Subcutaneous adipose tissue (tissue), 4 donors: ENCODE measurements around the gene IRAK4. TPM values are rescaled to one million over a fixed set of nuclear protein-coding genes. Genes with fewer than 3 reads are reported as not detected.

ENCODE experiments used
- total RNA-seq, 4 donors: library from RNA; depleted of rRNA; stranded (reverse); fragments of >200 nt; gene quantifications; one replicate each; pipeline ENCODE4 v1.1.0, GENCODE V29; 2016
- TF ChIP-seq, protein P1 (sequence below): fragments of 450-650 bp; IDR thresholded peaks from one replicate; pipeline ENCODE4 v1.5.1; 2016; ENCODE audit warnings: low read depth, mild to moderate bottlenecking, control low read depth, antibody characterized with exemption, moderate library complexity

IRAK4 gene
- total RNA-seq, 4 donors from 2014 or later: 32.8 to 57.3 (median 44.0) TPM

DNA sequence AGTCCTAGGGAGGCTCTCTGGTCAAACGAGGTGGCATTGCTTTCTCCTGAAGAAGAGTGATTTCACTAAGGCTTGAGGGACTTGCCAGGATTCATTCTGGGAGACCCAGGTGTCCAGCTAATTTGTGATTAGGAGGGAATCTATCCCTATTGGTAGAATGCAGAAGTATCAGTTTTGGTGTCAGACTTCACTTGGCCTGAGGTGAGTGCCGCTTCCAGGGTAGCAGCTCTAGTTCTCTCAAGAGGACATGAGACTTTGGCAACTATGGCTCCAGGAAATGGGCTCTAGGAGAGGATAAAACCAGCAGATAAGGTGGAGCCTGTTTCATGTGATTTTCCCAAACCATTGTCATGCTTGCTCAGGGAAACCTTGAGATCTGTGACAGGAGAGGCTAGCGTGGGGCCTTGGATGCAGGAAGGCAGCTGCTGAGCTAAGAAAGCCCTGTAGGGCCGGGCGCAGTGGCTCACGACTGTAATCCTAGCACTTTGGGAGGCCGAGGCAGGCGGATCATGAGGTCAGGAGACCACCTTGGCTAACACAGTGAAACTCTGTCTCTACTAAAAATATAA is 65.5 kb downstream of the IRAK4 start:
- TF ChIP-seq, protein P1, sequence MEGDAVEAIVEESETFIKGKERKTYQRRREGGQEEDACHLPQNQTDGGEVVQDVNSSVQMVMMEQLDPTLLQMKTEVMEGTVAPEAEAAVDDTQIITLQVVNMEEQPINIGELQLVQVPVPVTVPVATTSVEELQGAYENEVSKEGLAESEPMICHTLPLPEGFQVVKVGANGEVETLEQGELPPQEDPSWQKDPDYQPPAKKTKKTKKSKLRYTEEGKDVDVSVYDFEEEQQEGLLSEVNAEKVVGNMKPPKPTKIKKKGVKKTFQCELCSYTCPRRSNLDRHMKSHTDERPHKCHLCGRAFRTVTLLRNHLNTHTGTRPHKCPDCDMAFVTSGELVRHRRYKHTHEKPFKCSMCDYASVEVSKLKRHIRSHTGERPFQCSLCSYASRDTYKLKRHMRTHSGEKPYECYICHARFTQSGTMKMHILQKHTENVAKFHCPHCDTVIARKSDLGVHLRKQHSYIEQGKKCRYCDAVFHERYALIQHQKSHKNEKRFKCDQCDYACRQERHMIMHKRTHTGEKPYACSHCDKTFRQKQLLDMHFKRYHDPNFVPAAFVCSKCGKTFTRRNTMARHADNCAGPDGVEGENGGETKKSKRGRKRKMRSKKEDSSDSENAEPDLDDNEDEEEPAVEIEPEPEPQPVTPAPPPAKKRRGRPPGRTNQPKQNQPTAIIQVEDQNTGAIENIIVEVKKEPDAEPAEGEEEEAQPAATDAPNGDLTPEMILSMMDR: no peak

DNA sequence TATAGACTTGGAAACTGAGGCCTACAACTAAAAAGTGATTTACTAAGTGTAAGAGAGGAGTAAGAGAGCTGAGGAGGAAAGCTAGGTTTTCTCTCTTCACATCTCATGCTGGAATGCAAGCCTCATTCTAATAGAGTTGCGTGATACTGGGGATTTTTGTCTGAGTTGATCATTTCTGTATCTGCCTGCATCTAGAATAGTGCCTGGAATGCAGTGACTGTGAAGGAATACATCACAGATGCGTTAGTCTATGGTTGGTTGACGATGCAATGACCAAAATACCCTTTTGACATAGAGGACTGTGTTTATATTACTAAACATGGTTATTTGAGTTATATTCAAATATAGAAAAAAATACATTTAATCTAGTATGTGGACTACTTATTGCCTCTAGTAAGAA is 67.9 kb downstream of the IRAK4 start:
- TF ChIP-seq, protein P1: no peak

DNA sequence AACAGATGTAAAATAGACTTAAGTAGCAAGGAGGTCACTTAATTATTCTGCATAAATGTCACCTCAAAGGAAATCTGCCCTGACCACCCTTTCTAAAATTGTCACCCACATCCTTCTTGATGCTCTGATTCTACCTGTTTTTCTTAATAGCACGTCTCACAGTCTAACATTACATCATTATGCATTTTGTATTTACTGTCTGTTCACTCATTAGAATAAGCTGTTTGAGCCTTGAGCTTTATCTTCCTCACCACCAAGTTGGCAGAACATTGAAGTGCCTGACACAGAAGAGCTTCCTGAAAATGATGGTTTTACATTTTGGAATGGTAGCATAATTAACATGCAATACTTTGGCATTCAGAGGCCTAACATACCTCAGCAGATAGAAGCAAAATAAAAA is 68.3 kb downstream of the IRAK4 start:
- TF ChIP-seq, protein P1: no peak

- TF ChIP-seq, protein P1: no peak
Measured at GRCh38 chr12:43832463-43833168, 73.9 kb downstream of the IRAK4 start.

- TF ChIP-seq, protein P1: no peak
Measured at GRCh38 chr12:43835264-43835655, 76.5 kb downstream of the IRAK4 start.

DNA sequence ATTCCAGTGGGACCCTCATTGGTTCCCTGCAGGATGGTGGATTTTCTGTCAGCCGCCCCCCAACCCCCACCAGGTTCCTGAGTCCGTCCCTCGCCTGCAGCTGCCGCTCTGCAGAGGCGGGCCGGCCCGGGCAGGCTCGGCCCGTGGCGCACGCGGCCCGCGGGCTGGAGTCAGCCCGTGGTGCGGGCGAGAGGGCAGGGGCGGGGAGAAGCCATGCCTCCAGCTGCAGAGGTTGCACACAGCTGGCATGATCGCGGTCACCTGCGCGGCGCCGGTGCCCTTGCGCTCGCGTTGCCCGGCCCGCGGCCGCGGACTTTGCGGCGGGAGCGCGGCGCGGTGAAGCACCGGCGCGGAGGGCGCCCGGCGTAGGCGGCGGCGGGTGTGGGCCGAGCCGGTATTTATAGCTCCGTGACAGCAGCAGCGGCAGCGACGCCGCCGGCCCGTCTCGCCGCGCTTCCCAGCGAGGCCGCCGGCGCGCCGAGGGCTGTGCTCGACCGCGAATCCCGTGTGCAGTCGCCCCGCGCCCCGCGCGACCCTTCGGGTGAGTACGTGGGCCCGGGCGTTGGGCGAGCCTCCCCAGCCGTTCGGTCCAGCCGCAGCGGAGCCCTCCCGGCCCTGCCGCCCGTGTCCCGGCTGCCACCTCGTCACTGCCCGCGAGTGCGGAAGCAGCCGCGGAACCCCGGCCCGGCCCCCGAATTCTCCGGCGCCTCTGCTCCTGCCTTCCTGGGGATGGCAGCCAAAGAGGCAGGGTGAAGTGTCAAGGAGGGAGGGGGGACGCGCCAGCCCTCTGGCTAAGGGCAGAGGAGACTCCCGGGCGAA is 77.1 kb downstream of the IRAK4 start, which contains the start of gene TMEM117:
Gene TMEM117 (plus strand): TSS at position 426 of the 819 bp plus-strand sequence.
- TF ChIP-seq, protein P1: no peak

GRCh38 chr12:43836475-43836989 is 77.8 kb downstream of the IRAK4 start:
- TF ChIP-seq, protein P1: no peak
